ENCODE measurements around the gene NEMP1. TPM values are rescaled to one million over a fixed set of nuclear protein-coding genes. Genes with fewer than 3 reads are reported as not detected.

NEMP1 gene
- total and polyA plus RNA-seq, 2 of the 13 experiments (the other 11 are each of a cell fraction or from before 2014, with no cell fraction given) = 11.4 to 12.9 TPM

- TF ChIP-seq ZNF33B (CRISPR knock-in tag; IDR thresholded peaks at IDR 0.05) (no peak), GTF2F1 (IDR thresholded peaks at IDR 0.05; ENCODE audit: low read length) (no peak), ZNF549 (CRISPR knock-in tag; IDR thresholded peaks at IDR 0.05) (no peak), RBAK (CRISPR knock-in tag; IDR thresholded peaks at IDR 0.05) (no peak), NCOA2 (CRISPR knock-in tag; IDR thresholded peaks at IDR 0.05) (no peak), ATF7-NPFF (CRISPR knock-in tag; IDR thresholded peaks at IDR 0.05; ENCODE audit: low read depth) (no peak), HHEX (CRISPR knock-in tag; IDR thresholded peaks at IDR 0.05) (no peak), ZBTB7A (CRISPR knock-in tag; IDR thresholded peaks at IDR 0.05) (no peak), SRSF4 (IDR thresholded peaks at IDR 0.05; ENCODE audit: low read depth, low read length, poor library complexity, severe bottlenecking) (no peak), NFRKB (IDR thresholded peaks at IDR 0.05) (no peak), ZNF432 (CRISPR knock-in tag; IDR thresholded peaks at IDR 0.05; ENCODE audit: borderline replicate concordance) (no peak), GATA4 (IDR thresholded peaks at IDR 0.05; ENCODE audit: borderline replicate concordance, low read depth) (no peak), MYNN (CRISPR knock-in tag; IDR thresholded peaks at IDR 0.05; ENCODE audit: low read depth) (no peak)
- TF ChIP-seq, protein P1, sequence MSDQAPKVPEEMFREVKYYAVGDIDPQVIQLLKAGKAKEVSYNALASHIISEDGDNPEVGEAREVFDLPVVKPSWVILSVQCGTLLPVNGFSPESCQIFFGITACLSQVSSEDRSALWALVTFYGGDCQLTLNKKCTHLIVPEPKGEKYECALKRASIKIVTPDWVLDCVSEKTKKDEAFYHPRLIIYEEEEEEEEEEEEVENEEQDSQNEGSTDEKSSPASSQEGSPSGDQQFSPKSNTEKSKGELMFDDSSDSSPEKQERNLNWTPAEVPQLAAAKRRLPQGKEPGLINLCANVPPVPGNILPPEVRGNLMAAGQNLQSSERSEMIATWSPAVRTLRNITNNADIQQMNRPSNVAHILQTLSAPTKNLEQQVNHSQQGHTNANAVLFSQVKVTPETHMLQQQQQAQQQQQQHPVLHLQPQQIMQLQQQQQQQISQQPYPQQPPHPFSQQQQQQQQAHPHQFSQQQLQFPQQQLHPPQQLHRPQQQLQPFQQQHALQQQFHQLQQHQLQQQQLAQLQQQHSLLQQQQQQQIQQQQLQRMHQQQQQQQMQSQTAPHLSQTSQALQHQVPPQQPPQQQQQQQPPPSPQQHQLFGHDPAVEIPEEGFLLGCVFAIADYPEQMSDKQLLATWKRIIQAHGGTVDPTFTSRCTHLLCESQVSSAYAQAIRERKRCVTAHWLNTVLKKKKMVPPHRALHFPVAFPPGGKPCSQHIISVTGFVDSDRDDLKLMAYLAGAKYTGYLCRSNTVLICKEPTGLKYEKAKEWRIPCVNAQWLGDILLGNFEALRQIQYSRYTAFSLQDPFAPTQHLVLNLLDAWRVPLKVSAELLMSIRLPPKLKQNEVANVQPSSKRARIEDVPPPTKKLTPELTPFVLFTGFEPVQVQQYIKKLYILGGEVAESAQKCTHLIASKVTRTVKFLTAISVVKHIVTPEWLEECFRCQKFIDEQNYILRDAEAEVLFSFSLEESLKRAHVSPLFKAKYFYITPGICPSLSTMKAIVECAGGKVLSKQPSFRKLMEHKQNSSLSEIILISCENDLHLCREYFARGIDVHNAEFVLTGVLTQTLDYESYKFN (CRISPR knock-in tag; conservative IDR thresholded peaks at IDR 0.05) = no peak
- TF ChIP-seq, protein P2, sequence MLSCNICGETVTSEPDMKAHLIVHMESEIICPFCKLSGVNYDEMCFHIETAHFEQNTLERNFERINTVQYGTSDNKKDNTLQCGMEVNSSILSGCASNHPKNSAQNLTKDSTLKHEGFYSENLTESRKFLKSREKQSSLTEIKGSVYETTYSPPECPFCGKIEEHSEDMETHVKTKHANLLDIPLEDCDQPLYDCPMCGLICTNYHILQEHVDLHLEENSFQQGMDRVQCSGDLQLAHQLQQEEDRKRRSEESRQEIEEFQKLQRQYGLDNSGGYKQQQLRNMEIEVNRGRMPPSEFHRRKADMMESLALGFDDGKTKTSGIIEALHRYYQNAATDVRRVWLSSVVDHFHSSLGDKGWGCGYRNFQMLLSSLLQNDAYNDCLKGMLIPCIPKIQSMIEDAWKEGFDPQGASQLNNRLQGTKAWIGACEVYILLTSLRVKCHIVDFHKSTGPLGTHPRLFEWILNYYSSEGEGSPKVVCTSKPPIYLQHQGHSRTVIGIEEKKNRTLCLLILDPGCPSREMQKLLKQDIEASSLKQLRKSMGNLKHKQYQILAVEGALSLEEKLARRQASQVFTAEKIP (CRISPR knock-in tag; IDR thresholded peaks at IDR 0.05; ENCODE audit: borderline replicate concordance) = no peak
- TF ChIP-seq, protein P3, sequence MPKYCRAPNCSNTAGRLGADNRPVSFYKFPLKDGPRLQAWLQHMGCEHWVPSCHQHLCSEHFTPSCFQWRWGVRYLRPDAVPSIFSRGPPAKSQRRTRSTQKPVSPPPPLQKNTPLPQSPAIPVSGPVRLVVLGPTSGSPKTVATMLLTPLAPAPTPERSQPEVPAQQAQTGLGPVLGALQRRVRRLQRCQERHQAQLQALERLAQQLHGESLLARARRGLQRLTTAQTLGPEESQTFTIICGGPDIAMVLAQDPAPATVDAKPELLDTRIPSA (CRISPR knock-in tag; IDR thresholded peaks at IDR 0.05; ENCODE audit: borderline replicate concordance) = no peak
- TF ChIP-seq, protein P4, sequence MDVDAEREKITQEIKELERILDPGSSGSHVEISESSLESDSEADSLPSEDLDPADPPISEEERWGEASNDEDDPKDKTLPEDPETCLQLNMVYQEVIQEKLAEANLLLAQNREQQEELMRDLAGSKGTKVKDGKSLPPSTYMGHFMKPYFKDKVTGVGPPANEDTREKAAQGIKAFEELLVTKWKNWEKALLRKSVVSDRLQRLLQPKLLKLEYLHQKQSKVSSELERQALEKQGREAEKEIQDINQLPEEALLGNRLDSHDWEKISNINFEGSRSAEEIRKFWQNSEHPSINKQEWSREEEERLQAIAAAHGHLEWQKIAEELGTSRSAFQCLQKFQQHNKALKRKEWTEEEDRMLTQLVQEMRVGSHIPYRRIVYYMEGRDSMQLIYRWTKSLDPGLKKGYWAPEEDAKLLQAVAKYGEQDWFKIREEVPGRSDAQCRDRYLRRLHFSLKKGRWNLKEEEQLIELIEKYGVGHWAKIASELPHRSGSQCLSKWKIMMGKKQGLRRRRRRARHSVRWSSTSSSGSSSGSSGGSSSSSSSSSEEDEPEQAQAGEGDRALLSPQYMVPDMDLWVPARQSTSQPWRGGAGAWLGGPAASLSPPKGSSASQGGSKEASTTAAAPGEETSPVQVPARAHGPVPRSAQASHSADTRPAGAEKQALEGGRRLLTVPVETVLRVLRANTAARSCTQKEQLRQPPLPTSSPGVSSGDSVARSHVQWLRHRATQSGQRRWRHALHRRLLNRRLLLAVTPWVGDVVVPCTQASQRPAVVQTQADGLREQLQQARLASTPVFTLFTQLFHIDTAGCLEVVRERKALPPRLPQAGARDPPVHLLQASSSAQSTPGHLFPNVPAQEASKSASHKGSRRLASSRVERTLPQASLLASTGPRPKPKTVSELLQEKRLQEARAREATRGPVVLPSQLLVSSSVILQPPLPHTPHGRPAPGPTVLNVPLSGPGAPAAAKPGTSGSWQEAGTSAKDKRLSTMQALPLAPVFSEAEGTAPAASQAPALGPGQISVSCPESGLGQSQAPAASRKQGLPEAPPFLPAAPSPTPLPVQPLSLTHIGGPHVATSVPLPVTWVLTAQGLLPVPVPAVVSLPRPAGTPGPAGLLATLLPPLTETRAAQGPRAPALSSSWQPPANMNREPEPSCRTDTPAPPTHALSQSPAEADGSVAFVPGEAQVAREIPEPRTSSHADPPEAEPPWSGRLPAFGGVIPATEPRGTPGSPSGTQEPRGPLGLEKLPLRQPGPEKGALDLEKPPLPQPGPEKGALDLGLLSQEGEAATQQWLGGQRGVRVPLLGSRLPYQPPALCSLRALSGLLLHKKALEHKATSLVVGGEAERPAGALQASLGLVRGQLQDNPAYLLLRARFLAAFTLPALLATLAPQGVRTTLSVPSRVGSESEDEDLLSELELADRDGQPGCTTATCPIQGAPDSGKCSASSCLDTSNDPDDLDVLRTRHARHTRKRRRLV (CRISPR knock-in tag; IDR thresholded peaks at IDR 0.05) = no peak
Observed at GRCh38 chr12:57110104-57111030, 31.8 kb upstream of the NEMP1 start (continued).

All from HepG2 (cell line).